HL-60 (cell line): Measurements from ENCODE around the gene ADAT3.
A peak's percentile ranks its signal among the peaks of the same experiment; 100 is the strongest.

Experiments
- DNase-seq, 2 experiments: peaks; one replicate each; pipeline ENCODE4 v3.0.0-alpha.2; 2010 to 2020; ENCODE audit warnings: low read depth in 1 of 2, low spot score in 1 of 2
- H3K27ac ChIP-seq: fragments of 250-450 bp; sonication (Bioruptor Pico); replicated peaks from 2 replicates; pipeline ENCODE4 v1.5.1; 2020; ENCODE audit warnings: mild to moderate bottlenecking, moderate library complexity
- H3K27me3 ChIP-seq: fragments of 250-450 bp; sonication (Bioruptor Pico); 2 replicates; pipeline ENCODE4 v1.5.1; 2021; ENCODE audit warnings: mild to moderate bottlenecking, moderate library complexity; ENCODE audit not compliant: insufficient read depth, poor library complexity, severe bottlenecking
- H3K4me3 ChIP-seq: replicated peaks from 2 replicates; pipeline ENCODE4 v1.5.1; 2011; ENCODE audit warnings: mild to moderate bottlenecking, control low read depth, low read length; ENCODE audit not compliant: insufficient read depth
- GABPA ChIP-seq: IDR thresholded peaks from 2 replicates; pipeline ENCODE4 v1.6.1; 2012; ENCODE audit warnings: low read depth
- POLR2AphosphoS5 ChIP-seq: IDR thresholded peaks from 2 replicates; pipeline ENCODE4 v1.6.1; 2012; ENCODE audit warnings: low read depth
- SPI1 ChIP-seq: IDR thresholded peaks from 2 replicates; pipeline ENCODE4 v1.6.1; 2012; ENCODE audit warnings: low read depth, mild to moderate bottlenecking, borderline replicate concordance
- TF ChIP-seq, protein P1 (sequence below): IDR thresholded peaks from 2 replicates; pipeline ENCODE4 v1.6.1; 2012; ENCODE audit warnings: low read depth; ENCODE audit not compliant: insufficient replicate concordance
- TF ChIP-seq, protein P2 (sequence below): IDR thresholded peaks from one replicate; pipeline ENCODE4 v1.5.1; 2011; ENCODE audit warnings: low read length, control low read depth, inconsistent platforms; ENCODE audit not compliant: insufficient read depth

The ADAT3 gene

DNA sequence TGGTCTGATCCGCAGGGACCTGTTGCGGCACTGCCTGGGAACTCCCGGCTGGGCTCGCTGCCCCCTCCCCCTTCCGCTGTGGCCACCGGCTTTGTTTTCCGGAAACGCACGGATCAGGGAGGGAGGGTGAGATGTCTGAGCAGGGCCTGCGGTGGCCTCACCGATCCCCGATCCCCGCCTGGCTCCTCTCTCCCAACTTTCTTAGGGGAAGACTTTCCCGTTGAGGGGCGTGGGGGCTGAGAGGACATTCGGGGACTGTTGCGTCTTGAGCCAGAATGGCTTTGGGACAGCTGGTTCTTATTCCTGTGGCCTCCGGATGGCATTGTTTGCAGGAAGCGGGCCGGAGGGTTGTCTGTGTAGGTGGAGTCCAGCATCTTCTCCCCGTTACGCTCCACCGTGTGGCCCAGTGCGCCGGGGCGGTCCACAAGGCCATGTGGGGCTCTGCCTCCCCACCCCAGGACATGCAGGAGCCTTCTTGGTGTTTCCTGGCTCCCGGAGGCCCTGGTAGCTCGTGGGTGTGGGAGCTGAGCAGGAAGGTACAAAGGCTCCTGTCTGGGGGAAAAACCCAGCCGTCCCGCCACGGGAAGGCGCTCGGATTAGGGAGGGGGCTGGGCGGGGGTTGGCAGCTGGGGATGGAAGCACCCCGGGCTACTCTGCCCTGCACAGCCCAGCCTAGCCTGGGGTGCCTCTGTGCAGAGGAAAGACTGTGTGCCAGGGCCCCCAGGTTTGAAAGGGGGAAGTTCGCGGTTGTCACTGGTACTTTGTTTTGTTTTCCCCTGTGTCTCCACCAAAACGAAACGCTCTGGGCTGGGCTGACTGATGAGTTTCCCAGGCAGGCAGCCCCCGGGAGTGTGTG is 37.1 kb downstream of the ADAT3 start:
- peak; percentile 82 to 87 for DNase-seq
- Histone ChIP-seq H3K27me3 (no peaks in the 10 kb centered on the region), H3K4me3 (peak overlapping the region; percentile 95), H3K27ac (peak overlapping the region; percentile 88)
- TF ChIP-seq, protein P1, sequence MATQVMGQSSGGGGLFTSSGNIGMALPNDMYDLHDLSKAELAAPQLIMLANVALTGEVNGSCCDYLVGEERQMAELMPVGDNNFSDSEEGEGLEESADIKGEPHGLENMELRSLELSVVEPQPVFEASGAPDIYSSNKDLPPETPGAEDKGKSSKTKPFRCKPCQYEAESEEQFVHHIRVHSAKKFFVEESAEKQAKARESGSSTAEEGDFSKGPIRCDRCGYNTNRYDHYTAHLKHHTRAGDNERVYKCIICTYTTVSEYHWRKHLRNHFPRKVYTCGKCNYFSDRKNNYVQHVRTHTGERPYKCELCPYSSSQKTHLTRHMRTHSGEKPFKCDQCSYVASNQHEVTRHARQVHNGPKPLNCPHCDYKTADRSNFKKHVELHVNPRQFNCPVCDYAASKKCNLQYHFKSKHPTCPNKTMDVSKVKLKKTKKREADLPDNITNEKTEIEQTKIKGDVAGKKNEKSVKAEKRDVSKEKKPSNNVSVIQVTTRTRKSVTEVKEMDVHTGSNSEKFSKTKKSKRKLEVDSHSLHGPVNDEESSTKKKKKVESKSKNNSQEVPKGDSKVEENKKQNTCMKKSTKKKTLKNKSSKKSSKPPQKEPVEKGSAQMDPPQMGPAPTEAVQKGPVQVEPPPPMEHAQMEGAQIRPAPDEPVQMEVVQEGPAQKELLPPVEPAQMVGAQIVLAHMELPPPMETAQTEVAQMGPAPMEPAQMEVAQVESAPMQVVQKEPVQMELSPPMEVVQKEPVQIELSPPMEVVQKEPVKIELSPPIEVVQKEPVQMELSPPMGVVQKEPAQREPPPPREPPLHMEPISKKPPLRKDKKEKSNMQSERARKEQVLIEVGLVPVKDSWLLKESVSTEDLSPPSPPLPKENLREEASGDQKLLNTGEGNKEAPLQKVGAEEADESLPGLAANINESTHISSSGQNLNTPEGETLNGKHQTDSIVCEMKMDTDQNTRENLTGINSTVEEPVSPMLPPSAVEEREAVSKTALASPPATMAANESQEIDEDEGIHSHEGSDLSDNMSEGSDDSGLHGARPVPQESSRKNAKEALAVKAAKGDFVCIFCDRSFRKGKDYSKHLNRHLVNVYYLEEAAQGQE, result no peak
- TF ChIP-seq SPI1 (no peak), POLR2AphosphoS5 (no peak; the same call in 1 of the 2 replicates), GABPA (no peak; the same call in 1 of the 2 replicates)
- TF ChIP-seq, protein P2, sequence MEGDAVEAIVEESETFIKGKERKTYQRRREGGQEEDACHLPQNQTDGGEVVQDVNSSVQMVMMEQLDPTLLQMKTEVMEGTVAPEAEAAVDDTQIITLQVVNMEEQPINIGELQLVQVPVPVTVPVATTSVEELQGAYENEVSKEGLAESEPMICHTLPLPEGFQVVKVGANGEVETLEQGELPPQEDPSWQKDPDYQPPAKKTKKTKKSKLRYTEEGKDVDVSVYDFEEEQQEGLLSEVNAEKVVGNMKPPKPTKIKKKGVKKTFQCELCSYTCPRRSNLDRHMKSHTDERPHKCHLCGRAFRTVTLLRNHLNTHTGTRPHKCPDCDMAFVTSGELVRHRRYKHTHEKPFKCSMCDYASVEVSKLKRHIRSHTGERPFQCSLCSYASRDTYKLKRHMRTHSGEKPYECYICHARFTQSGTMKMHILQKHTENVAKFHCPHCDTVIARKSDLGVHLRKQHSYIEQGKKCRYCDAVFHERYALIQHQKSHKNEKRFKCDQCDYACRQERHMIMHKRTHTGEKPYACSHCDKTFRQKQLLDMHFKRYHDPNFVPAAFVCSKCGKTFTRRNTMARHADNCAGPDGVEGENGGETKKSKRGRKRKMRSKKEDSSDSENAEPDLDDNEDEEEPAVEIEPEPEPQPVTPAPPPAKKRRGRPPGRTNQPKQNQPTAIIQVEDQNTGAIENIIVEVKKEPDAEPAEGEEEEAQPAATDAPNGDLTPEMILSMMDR, result no peak

DNA sequence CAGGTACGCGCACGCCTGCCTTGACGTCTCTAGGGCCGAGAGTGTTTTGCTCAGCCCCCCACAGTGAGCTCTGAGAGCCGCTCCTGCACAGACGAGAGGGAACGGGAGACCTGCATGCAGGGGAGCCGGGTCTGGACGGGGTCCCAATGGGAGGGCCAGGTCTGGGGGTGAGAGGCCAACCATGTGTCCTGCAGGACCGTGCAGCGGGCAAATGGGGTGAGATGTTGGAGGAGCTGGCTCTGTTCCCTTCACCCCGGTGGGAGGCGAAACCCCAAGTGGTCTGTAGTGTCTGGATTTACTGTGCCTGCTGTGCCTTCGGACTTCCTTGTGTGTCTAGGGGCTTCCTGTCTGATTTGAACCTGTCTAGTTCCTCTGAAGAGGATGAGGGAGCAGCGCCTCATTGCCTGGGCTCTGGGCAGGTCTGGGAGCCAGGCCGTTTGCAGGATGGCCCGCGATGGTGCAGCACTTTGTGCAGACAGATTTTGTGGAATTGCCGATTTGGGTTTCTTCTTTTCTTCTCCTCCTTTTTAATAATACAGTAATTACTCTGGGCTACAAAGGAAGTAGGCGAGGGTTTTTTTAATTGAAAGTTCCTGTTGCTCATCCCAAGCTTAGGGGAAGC is 37.8 kb downstream of the ADAT3 start:
- H3K27me3 ChIP-seq, result no peaks in the 10 kb centered on the region
- TF ChIP-seq, protein P1, result no peak
- TF ChIP-seq GABPA (no peak), SPI1 (0 out of 2 replicates have a peak, but pooled peaks have one; percentile 30), POLR2AphosphoS5 (peak; percentile 3; the same call in 1 of the 2 replicates)
- TF ChIP-seq, protein P2, result no peak
- DNase-seq, result peak in 1 of 2 experiments; percentile 54
- H3K4me3 ChIP-seq, result peak overlapping the region; percentile 95
- H3K27ac ChIP-seq, result peak overlapping the region; percentile 88

DNA sequence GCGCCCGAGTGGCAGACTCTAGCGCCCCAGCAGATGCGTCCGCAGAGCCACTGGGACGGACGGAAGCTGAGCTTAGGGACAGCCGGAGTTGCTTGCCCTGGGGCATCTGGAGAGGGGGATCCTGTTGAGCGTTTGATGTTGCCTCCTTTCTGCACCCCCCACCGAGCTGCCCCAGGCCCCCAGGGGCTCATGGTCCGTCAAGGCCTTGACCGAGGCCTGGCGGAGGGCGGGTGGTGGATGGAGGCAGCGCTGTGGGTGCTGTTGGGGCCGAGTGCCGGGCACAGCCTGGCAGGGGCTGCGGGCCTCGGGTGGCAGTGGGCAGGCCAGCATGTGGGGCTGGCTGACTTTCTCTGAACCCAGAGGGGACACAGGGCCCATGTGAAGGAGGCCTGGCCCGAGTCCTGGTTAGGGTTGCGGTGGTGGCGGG is 38.5 kb downstream of the ADAT3 start:
- TF ChIP-seq, protein P1, result no peak
- Histone ChIP-seq H3K27ac (peak overlapping the region; percentile 88), H3K4me3 (peak overlapping the region; percentile 95), H3K27me3 (no peaks in the 10 kb centered on the region)
- peak in 1 of 2 experiments; percentile 28 for DNase-seq
